Keratinocyte (primary cell): ENCODE data around the gene CA12. TPM values are rescaled to one million over a fixed set of nuclear protein-coding genes. Genes with fewer than 3 reads are reported as not detected.

ENCODE experiments used
- DNase-seq: peaks from one replicate; pipeline ENCODE4 v3.0.0-alpha.2; 2011; ENCODE audit warnings: low read depth, missing footprints, low spot score
- FAIRE-seq: peaks from 2 replicates; lab custom pipeline; 2011; peaks lifted over from hg19 to GRCh38; lab: Jason Lieb, UNC
- H2AFZ ChIP-seq: 2 replicates; pipeline ENCODE4 v1.6.0; 2012; ENCODE audit warnings: low read length, control low read depth, inconsistent platforms; ENCODE audit not compliant: control insufficient read depth
- H3K27ac ChIP-seq: 2 replicates; pipeline ENCODE4 v1.5.1; 2011; ENCODE audit warnings: low read length; ENCODE audit not compliant: control insufficient read depth, insufficient read depth
- H3K27me3 ChIP-seq: 3 replicates; pipeline ENCODE4 v1.6.0; 2011; ENCODE audit warnings: low read length; ENCODE audit not compliant: control insufficient read depth, insufficient read depth; ENCODE audit errors: extremely low read depth
- H3K36me3 ChIP-seq, 2 experiments: 2 replicates in 1 of 2; 3 replicates in 1 of 2; pipeline ENCODE4 v1.5.1; 2011; ENCODE audit warnings: low read length in 2 of 2, mild to moderate bottlenecking in 1 of 2; ENCODE audit not compliant: control insufficient read depth in 2 of 2, insufficient read depth in 2 of 2; ENCODE audit errors: extremely low read depth in 1 of 2
- H3K4me1 ChIP-seq: 3 replicates; pipeline ENCODE4 v1.5.1; 2011; ENCODE audit warnings: low read length; ENCODE audit not compliant: control insufficient read depth, insufficient read depth; ENCODE audit errors: extremely low read depth
- H3K4me2 ChIP-seq: 3 replicates; pipeline ENCODE4 v1.6.0; 2011; ENCODE audit warnings: low read depth, low read length; ENCODE audit not compliant: control insufficient read depth, insufficient read depth; ENCODE audit errors: extremely low read depth
- H3K4me3 ChIP-seq, 3 experiments: fragments of 200-600 bp in 1 of 3; sonication (generic) in 1 of 3; 2 replicates in 2 of 3; 3 replicates in 1 of 3; pipeline ENCODE4 v1.5.1; 2011 to 2016; ENCODE audit warnings: low read length in 3 of 3, mild to moderate bottlenecking in 3 of 3, control low read depth in 2 of 3, inconsistent platforms in 1 of 3, low read depth in 1 of 3, mixed read lengths in 1 of 3, mixed run types in 1 of 3, moderate library complexity in 1 of 3; ENCODE audit not compliant: control insufficient read depth in 2 of 3, insufficient read depth in 2 of 3; ENCODE audit errors: extremely low read depth in 1 of 3
- H3K79me2 ChIP-seq: 2 replicates; pipeline ENCODE4 v1.6.0; 2012; ENCODE audit warnings: low read length; ENCODE audit not compliant: control insufficient read depth, insufficient read depth
- H3K9ac ChIP-seq: 3 replicates; pipeline ENCODE4 v1.6.0; 2011; ENCODE audit warnings: low read length; ENCODE audit not compliant: control insufficient read depth, insufficient read depth; ENCODE audit errors: extremely low read depth
- H3K9me1 ChIP-seq: 3 replicates; pipeline ENCODE4 v1.6.0; 2011; ENCODE audit warnings: low read length; ENCODE audit not compliant: control insufficient read depth, insufficient read depth; ENCODE audit errors: extremely low read depth
- H3K9me3 ChIP-seq: 2 replicates; pipeline ENCODE4 v1.5.1; 2012; ENCODE audit warnings: low read depth, low read length; ENCODE audit not compliant: control insufficient read depth
- H4K20me1 ChIP-seq: 3 replicates; pipeline ENCODE4 v1.6.0; 2011; ENCODE audit warnings: low read length; ENCODE audit not compliant: control insufficient read depth, insufficient read depth; ENCODE audit errors: extremely low read depth
- EZH2 ChIP-seq: IDR thresholded peaks from one replicate; pipeline ENCODE4 v1.6.1; 2012; ENCODE audit warnings: inconsistent platforms, mild to moderate bottlenecking, low read length, moderate library complexity
- dilution Hi-C: fragments of 300-500 bp; cut with MboI; formaldehyde crosslinking; loops from one replicate; pipeline ENCODE4 v1.7.0; 2020; ENCODE audit warnings: low sequenced_read_pairs; ENCODE audit not compliant: extremely low pct_ligation_motif_present
- polyA plus RNA-seq, 5 experiments: library from polyadenylated mRNA; depleted of rRNA in 3 of 5; stranded (reverse) in 3 of 5; stranded (forward) in 1 of 5; unstranded in 1 of 5; fragments of >200 nt; gene quantifications; 1 replicate in 1 of 5; 2 replicates in 3 of 5; 3 replicates in 1 of 5; pipeline versions ENCODE4 v1.2.1 to v1.2.3, GENCODE V29; 2011 to 2012; ENCODE audit warnings: missing spikeins in 2 of 5, low read depth in 1 of 5, low replicate concordance in 1 of 5
- TF ChIP-seq, protein P1 (sequence below), 3 experiments: IDR thresholded peaks in 1 of 3; conservative IDR thresholded peaks in 1 of 3; optimal IDR thresholded peaks in 1 of 3; 2 replicates in 2 of 3; 3 replicates in 1 of 3; pipeline versions ENCODE3 to v1.5.1; 2011; ENCODE audit warnings: low read length in 3 of 3, mild to moderate bottlenecking in 3 of 3, moderate library complexity in 2 of 3, control low read depth in 1 of 3, inconsistent platforms in 1 of 3; ENCODE audit not compliant: insufficient read depth in 2 of 3; ENCODE audit errors: extremely low read depth in 1 of 3

CA12 gene
- polyA plus RNA-seq, 1 donor (not counting 4 experiments of a cell fraction or from before 2014, with no cell fraction given), result 158 TPM

DNA sequence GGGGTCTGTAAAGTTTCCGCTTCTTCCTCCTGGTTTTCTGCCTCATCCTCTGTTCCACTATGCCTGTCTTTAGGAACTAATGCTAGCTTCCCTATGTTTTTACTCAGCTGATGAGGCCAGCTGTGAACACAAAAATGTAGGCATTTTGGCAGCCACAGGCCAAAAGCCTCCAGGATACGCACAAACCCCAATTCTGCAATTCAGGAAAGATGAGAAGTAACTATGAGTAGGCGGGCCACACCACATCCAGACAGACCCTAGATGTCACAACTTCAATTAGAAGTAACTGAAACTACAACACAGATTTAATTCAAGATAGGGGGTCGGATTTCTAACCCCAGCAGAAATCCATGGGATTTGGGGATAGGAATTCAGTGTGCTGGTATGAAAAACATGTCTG is 11.9 kb downstream of the CA12 start:
- Histone ChIP-seq H3K27me3 (no peaks in the 10 kb centered on the region), H3K9me3 (no peaks in the 10 kb centered on the region), H3K79me2 (peaks cover 7% of the 10 kb centered on the region), H3K36me3 (peaks cover 17 to 24% of the 10 kb centered on the region in 2 experiments), H2AFZ (no peak overlapping the region), H3K9me1 (no peaks in the 10 kb centered on the region), H3K9ac (peak overlapping the region; percentile 3), H3K4me1 (peaks cover 70% of the 10 kb centered on the region), H4K20me1 (no peaks in the 10 kb centered on the region), H3K4me3 (no peak overlapping the region), H3K27ac (no peak overlapping the region), H3K4me2 (no peak overlapping the region)
- no peak for DNase-seq
- FAIRE-seq, result no peak
- no peak for TF ChIP-seq EZH2
- TF ChIP-seq, protein P1, sequence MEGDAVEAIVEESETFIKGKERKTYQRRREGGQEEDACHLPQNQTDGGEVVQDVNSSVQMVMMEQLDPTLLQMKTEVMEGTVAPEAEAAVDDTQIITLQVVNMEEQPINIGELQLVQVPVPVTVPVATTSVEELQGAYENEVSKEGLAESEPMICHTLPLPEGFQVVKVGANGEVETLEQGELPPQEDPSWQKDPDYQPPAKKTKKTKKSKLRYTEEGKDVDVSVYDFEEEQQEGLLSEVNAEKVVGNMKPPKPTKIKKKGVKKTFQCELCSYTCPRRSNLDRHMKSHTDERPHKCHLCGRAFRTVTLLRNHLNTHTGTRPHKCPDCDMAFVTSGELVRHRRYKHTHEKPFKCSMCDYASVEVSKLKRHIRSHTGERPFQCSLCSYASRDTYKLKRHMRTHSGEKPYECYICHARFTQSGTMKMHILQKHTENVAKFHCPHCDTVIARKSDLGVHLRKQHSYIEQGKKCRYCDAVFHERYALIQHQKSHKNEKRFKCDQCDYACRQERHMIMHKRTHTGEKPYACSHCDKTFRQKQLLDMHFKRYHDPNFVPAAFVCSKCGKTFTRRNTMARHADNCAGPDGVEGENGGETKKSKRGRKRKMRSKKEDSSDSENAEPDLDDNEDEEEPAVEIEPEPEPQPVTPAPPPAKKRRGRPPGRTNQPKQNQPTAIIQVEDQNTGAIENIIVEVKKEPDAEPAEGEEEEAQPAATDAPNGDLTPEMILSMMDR (optimal IDR thresholded peaks at IDR 0.05 in 1 of 3, IDR thresholded peaks at IDR 0.05 in 1 of 3, conservative IDR thresholded peaks at IDR 0.05 in 1 of 3; ENCODE audit: extremely low read depth in 1 of 3, insufficient read depth in 2 of 3, low read length in 3 of 3), result no peak
- dilution Hi-C loops, result no loop called here

- H3K79me2 ChIP-seq, result peaks cover 6% of the 10 kb centered on the region
- no peaks in the 10 kb centered on the region for H3K27me3 ChIP-seq
- H4K20me1 ChIP-seq, result no peaks in the 10 kb centered on the region
- no peaks in the 10 kb centered on the region for H3K9me1 ChIP-seq
- H2AFZ ChIP-seq, result no peak overlapping the region
- peak overlapping the region; percentile 3 for H3K9ac ChIP-seq
- no peak for DNase-seq
- no peaks in the 10 kb centered on the region for H3K9me3 ChIP-seq
- H3K4me1 ChIP-seq, result peaks cover 65% of the 10 kb centered on the region
- TF ChIP-seq, protein P1 (optimal IDR thresholded peaks at IDR 0.05 in 1 of 3, IDR thresholded peaks at IDR 0.05 in 1 of 3, conservative IDR thresholded peaks at IDR 0.05 in 1 of 3; ENCODE audit: extremely low read depth in 1 of 3, insufficient read depth in 2 of 3, low read length in 3 of 3), result no peak
- TF ChIP-seq EZH2, result no peak
- H3K4me2 ChIP-seq, result no peak overlapping the region
- H3K36me3 ChIP-seq, result peaks cover 20 to 24% of the 10 kb centered on the region in 2 experiments
- FAIRE-seq, result no peak
- dilution Hi-C loops, result no loop called here
- H3K27ac ChIP-seq, result peak overlapping the region; percentile 28
- no peak overlapping the region for H3K4me3 ChIP-seq
Measured at GRCh38 chr15:63369296-63369695, 12.3 kb downstream of the CA12 start.
